SK-N-SH treated with all-trans-retinoic acid at 6 μM for 48 hours (cell line): ENCODE measurements around the gene CPNE4.

Source experiments
- ATAC-seq: fragments of 200-7000 bp; cut with Tn5 transposase; 3 replicates; pipeline ENCODE4 v1.9.1; 2020; ENCODE audit warnings: mild to moderate bottlenecking, moderate library complexity
- ARNTL ChIP-seq: fragments of 450-650 bp; formaldehyde crosslinking; IDR thresholded peaks from 2 replicates; pipeline ENCODE4 v1.5.0; 2020; ENCODE audit warnings: low read depth, mild to moderate bottlenecking, moderate library complexity, borderline replicate concordance
- BACH2 ChIP-seq: fragments of 250-450 bp; sonication (Bioruptor Pico); IDR thresholded peaks from 2 replicates; pipeline ENCODE4 v1.9.0; 2021; ENCODE audit warnings: mild to moderate bottlenecking, borderline replicate concordance
- CSDC2 ChIP-seq: fragments of 250-450 bp; sonication (Bioruptor Pico); IDR thresholded peaks from 2 replicates; pipeline ENCODE4 v1.5.0; 2020; ENCODE audit warnings: mild to moderate bottlenecking, moderate library complexity
- CSRNP3 ChIP-seq: fragments of 250-450 bp; sonication (Bioruptor Pico); IDR thresholded peaks from 2 replicates; pipeline ENCODE4 v1.5.1; 2021; ENCODE audit warnings: mild to moderate bottlenecking, moderate library complexity
- ESRRG ChIP-seq: fragments of 250-450 bp; sonication (Bioruptor Pico); IDR thresholded peaks from 2 replicates; pipeline ENCODE4 v1.6.1; 2021; ENCODE audit warnings: mild to moderate bottlenecking
- GLIS3 ChIP-seq: fragments of 250-450 bp; sonication (Bioruptor Pico); IDR thresholded peaks from 2 replicates; pipeline ENCODE4 v1.5.0; 2020; ENCODE audit warnings: mild to moderate bottlenecking, moderate library complexity
- ISL1 ChIP-seq: fragments of 250-450 bp; sonication (Bioruptor Pico); IDR thresholded peaks from 2 replicates; pipeline ENCODE4 v2.1.2; 2022; ENCODE audit warnings: mild to moderate bottlenecking, moderate library complexity
- OSR1 ChIP-seq: fragments of 250-450 bp; sonication (Bioruptor Pico); IDR thresholded peaks from 2 replicates; pipeline ENCODE4 v1.8.0; 2022; ENCODE audit warnings: moderate library complexity, mild to moderate bottlenecking, inconsistent platforms
- PATZ1 ChIP-seq: fragments of 250-450 bp; sonication (Bioruptor Pico); IDR thresholded peaks from 2 replicates; pipeline ENCODE4 v1.8.0; 2020; ENCODE audit warnings: mild to moderate bottlenecking, moderate library complexity, borderline replicate concordance
- PPARA ChIP-seq: fragments of 250-450 bp; sonication (Bioruptor Pico); IDR thresholded peaks from 2 replicates; pipeline ENCODE4 v1.5.0; 2020; ENCODE audit warnings: mild to moderate bottlenecking, borderline replicate concordance
- RARB ChIP-seq: fragments of 250-450 bp; sonication (Bioruptor Pico); IDR thresholded peaks from 2 replicates; pipeline ENCODE4 v1.8.0; 2021; ENCODE audit warnings: mild to moderate bottlenecking, moderate library complexity
- SNAI2 ChIP-seq: fragments of 250-450 bp; sonication (Bioruptor Pico); IDR thresholded peaks from 2 replicates; pipeline ENCODE4 v1.5.0; 2020; ENCODE audit warnings: mild to moderate bottlenecking, moderate library complexity
- TCF4 ChIP-seq: fragments of 250-450 bp; sonication (Bioruptor Pico); IDR thresholded peaks from 2 replicates; pipeline ENCODE4 v1.8.0; 2021; ENCODE audit warnings: mild to moderate bottlenecking, moderate library complexity, borderline replicate concordance
- TOX ChIP-seq: fragments of 250-450 bp; sonication (Bioruptor Pico); IDR thresholded peaks from 2 replicates; pipeline ENCODE4 v1.8.0; 2021; ENCODE audit warnings: mild to moderate bottlenecking, moderate library complexity, borderline replicate concordance
- ZFP3 ChIP-seq: fragments of 250-450 bp; sonication (Bioruptor Pico); IDR thresholded peaks from 2 replicates; pipeline ENCODE4 v1.5.0; 2020; ENCODE audit warnings: mild to moderate bottlenecking, moderate library complexity
- ZFP30 ChIP-seq: fragments of 450-650 bp; formaldehyde crosslinking; IDR thresholded peaks from 2 replicates; pipeline ENCODE4 v1.5.0; 2022; ENCODE audit warnings: mild to moderate bottlenecking, moderate library complexity
- ZNF565 ChIP-seq: fragments of 450-650 bp; formaldehyde crosslinking; conservative IDR thresholded peaks from 2 replicates; pipeline ENCODE4 v1.5.0; 2020; ENCODE audit warnings: low read depth, mild to moderate bottlenecking, moderate library complexity
- ZNF8 ChIP-seq: fragments of 450-650 bp; formaldehyde crosslinking; IDR thresholded peaks from 2 replicates; pipeline ENCODE4 v1.5.0; 2020; ENCODE audit warnings: mild to moderate bottlenecking, moderate library complexity
- TF ChIP-seq, protein P1 (sequence below): fragments of 250-450 bp; sonication (Bioruptor Pico); IDR thresholded peaks from 2 replicates; pipeline ENCODE4 v1.5.1; 2020; ENCODE audit warnings: low read depth, mild to moderate bottlenecking, moderate library complexity
- TF ChIP-seq, protein P2 (sequence below): fragments of 250-450 bp; sonication (Bioruptor Pico); IDR thresholded peaks from 2 replicates; pipeline ENCODE4 v1.8.0; 2021; ENCODE audit warnings: low read depth, mild to moderate bottlenecking, moderate library complexity, borderline replicate concordance
- TF ChIP-seq, protein P3 (sequence below): fragments of 250-450 bp; sonication (Bioruptor Pico); IDR thresholded peaks from 2 replicates; pipeline ENCODE4 v1.5.0; 2020; ENCODE audit warnings: mild to moderate bottlenecking, moderate library complexity

The CPNE4 gene

DNA sequence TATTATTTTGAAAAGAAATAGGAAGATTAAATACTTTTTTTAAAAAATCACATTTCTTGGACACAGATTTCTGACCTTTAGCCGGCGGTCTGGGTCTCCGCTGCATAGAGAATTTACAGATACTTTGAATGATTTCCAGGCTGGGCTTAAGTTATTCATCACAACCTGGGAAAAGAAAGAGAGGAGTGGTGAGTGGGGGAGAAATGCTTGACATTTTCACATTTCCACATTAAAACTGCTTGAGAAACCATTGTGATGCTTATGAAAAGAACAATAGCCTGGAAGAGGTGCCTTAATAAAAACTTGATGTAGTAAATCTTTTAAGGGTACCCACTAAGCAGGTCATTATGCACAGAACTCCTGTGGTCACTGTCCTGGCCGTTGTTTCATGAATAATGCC is 365.2 kb downstream of the CPNE4 start:
- TF ChIP-seq SNAI2, result no peak
- no peak for TF ChIP-seq ZNF8 (CRISPR knock-in tag)
- TF ChIP-seq, protein P1, sequence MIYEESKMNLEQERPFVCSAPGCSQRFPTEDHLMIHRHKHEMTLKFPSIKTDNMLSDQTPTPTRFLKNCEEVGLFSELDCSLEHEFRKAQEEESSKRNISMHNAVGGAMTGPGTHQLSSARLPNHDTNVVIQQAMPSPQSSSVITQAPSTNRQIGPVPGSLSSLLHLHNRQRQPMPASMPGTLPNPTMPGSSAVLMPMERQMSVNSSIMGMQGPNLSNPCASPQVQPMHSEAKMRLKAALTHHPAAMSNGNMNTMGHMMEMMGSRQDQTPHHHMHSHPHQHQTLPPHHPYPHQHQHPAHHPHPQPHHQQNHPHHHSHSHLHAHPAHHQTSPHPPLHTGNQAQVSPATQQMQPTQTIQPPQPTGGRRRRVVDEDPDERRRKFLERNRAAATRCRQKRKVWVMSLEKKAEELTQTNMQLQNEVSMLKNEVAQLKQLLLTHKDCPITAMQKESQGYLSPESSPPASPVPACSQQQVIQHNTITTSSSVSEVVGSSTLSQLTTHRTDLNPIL (CRISPR knock-in tag), result no peak
- TF ChIP-seq CSDC2, result no peak
- no peak for TF ChIP-seq TOX (CRISPR knock-in tag)
- TF ChIP-seq ESRRG (CRISPR knock-in tag), result no peak
- no peak for ATAC-seq

DNA sequence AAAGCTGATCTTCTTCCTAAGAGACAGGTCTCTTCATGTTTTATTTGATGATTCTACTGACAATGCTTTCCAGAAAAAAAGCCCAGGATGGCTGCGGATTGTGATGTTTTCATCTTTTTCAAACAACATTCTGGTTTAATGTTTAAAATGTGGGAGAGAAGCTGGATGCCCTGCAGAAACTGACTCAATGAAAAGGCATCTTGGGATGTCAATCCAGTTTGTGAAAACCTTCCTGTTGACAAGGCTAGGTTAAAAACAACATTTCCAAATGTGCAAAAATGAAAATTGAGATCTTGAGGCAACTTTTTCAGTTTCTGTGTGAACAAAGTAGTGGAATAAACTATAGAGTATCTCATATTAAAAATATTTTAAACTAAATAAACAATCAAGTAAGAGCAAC is 376.0 kb downstream of the CPNE4 start:
- TF ChIP-seq ZFP30, result no peak
- ATAC-seq, result no peak

- TF ChIP-seq ARNTL (CRISPR knock-in tag) (no peak), CSDC2 (no peak), TOX (CRISPR knock-in tag) (no peak), ISL1 (CRISPR knock-in tag) (no peak), ZNF8 (CRISPR knock-in tag) (no peak), PATZ1 (no peak), OSR1 (CRISPR knock-in tag) (no peak), ESRRG (CRISPR knock-in tag) (no peak), ZFP30 (no peak), ZFP3 (CRISPR knock-in tag) (no peak), PPARA (no peak), RARB (no peak), CSRNP3 (CRISPR knock-in tag) (no peak), GLIS3 (CRISPR knock-in tag) (no peak), ZNF565 (CRISPR knock-in tag) (no peak), BACH2 (CRISPR knock-in tag) (no peak), TCF4 (CRISPR knock-in tag) (no peak)
- TF ChIP-seq, protein P2, sequence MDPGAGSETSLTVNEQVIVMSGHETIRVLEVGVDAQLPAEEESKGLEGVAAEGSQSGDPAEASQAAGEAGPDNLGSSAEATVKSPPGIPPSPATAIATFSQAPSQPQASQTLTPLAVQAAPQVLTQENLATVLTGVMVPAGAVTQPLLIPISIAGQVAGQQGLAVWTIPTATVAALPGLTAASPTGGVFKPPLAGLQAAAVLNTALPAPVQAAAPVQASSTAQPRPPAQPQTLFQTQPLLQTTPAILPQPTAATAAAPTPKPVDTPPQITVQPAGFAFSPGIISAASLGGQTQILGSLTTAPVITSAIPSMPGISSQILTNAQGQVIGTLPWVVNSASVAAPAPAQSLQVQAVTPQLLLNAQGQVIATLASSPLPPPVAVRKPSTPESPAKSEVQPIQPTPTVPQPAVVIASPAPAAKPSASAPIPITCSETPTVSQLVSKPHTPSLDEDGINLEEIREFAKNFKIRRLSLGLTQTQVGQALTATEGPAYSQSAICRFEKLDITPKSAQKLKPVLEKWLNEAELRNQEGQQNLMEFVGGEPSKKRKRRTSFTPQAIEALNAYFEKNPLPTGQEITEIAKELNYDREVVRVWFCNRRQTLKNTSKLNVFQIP, result no peak
- TF ChIP-seq, protein P3, sequence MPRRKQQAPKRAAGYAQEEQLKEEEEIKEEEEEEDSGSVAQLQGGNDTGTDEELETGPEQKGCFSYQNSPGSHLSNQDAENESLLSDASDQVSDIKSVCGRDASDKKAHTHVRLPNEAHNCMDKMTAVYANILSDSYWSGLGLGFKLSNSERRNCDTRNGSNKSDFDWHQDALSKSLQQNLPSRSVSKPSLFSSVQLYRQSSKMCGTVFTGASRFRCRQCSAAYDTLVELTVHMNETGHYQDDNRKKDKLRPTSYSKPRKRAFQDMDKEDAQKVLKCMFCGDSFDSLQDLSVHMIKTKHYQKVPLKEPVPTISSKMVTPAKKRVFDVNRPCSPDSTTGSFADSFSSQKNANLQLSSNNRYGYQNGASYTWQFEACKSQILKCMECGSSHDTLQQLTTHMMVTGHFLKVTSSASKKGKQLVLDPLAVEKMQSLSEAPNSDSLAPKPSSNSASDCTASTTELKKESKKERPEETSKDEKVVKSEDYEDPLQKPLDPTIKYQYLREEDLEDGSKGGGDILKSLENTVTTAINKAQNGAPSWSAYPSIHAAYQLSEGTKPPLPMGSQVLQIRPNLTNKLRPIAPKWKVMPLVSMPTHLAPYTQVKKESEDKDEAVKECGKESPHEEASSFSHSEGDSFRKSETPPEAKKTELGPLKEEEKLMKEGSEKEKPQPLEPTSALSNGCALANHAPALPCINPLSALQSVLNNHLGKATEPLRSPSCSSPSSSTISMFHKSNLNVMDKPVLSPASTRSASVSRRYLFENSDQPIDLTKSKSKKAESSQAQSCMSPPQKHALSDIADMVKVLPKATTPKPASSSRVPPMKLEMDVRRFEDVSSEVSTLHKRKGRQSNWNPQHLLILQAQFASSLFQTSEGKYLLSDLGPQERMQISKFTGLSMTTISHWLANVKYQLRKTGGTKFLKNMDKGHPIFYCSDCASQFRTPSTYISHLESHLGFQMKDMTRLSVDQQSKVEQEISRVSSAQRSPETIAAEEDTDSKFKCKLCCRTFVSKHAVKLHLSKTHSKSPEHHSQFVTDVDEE (CRISPR knock-in tag), result no peak
- no peak for ATAC-seq
Observed at GRCh38 chr3:131658115-131658514, 376.7 kb downstream of the CPNE4 start.

DNA sequence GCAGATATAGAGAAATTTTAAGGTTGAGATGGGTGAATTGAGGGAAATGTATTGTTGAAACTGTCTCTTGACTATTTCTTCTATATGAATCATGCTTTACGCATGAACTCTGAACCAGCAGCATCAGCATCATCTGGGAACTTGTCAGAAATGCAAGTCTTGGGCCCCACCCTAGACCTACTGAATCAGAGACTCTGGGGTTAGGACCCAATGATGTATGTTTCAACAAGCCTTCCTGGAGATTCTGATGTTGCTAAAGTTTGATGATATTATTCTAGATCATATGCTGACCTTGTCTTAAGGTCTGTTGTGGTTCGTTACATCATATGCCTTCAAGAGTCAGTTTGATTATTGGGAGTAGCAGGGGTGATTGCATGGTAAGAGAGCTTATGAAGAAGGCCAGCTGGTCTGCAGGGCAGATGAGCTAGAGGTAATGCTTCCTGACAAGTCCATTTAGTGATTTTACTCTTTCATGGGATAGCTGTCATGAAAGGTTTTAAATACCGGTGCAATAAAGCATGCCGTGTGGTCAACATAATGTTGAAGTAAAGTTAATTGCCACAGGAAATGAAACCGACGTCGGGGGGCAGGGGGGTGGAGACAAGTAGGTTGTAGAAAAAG is 379.6 kb downstream of the CPNE4 start:
- TF ChIP-seq ESRRG (CRISPR knock-in tag) (no peak), RARB (no peak), OSR1 (CRISPR knock-in tag) (no peak), PATZ1 (no peak), ZNF565 (CRISPR knock-in tag) (no peak), TOX (CRISPR knock-in tag) (no peak), ZFP30 (no peak), BACH2 (CRISPR knock-in tag) (no peak), SNAI2 (no peak)
- ATAC-seq, result no peak
